Measurements from ENCODE around the gene TKT. TPM values are rescaled to one million over a fixed set of nuclear protein-coding genes. Genes with fewer than 3 reads are reported as not detected.

The TKT gene
- total RNA-seq, 1 donor from 2014 or later: 480 TPM

GRCh38 chr3:53196575-53197407, 59.0 kb downstream of the TKT start:
- Mint-ChIP-seq H3K27me3 (ENCODE audit: unreplicated experiment) (no peaks in the 10 kb centered on the region), H3K36me3 (ENCODE audit: unreplicated experiment) (no peaks in the 10 kb centered on the region), H3K27ac (ENCODE audit: unreplicated experiment) (no peak overlapping the region), H3K4me1 (ENCODE audit: unreplicated experiment) (peaks cover 29% of the 10 kb centered on the region), H3K4me3 (ENCODE audit: unreplicated experiment) (no peak overlapping the region), H3K9me3 (ENCODE audit: unreplicated experiment) (no peaks in the 10 kb centered on the region)
- no peak for DNase-seq (ENCODE audit: extremely low spot score, unreplicated experiment)
- no peak for TF ChIP-seq CTCF (IDR thresholded peaks at IDR 0.05)

- Mint-ChIP-seq H3K27ac (ENCODE audit: unreplicated experiment) (no peak overlapping the region), H3K4me3 (ENCODE audit: unreplicated experiment) (no peak overlapping the region), H3K9me3 (ENCODE audit: unreplicated experiment) (no peaks in the 10 kb centered on the region), H3K4me1 (ENCODE audit: unreplicated experiment) (peaks cover 29% of the 10 kb centered on the region), H3K36me3 (ENCODE audit: unreplicated experiment) (no peaks in the 10 kb centered on the region), H3K27me3 (ENCODE audit: unreplicated experiment) (no peaks in the 10 kb centered on the region)
- peak; percentile 99 for TF ChIP-seq CTCF (IDR thresholded peaks at IDR 0.05)
- peak; percentile 90 for DNase-seq (ENCODE audit: extremely low spot score, unreplicated experiment)
Observed at GRCh38 chr3:53195602-53196574, 59.9 kb downstream of the TKT start.

- no peak overlapping the region for H3K4me3 Mint-ChIP-seq (ENCODE audit: unreplicated experiment)
- H3K4me1 Mint-ChIP-seq (ENCODE audit: unreplicated experiment): peaks cover 29% of the 10 kb centered on the region
- H3K27me3 Mint-ChIP-seq (ENCODE audit: unreplicated experiment): no peaks in the 10 kb centered on the region
- DNase-seq (ENCODE audit: extremely low spot score, unreplicated experiment): no peak
- peaks cover 3% of the 10 kb centered on the region for H3K36me3 Mint-ChIP-seq (ENCODE audit: unreplicated experiment)
- H3K9me3 Mint-ChIP-seq (ENCODE audit: unreplicated experiment): no peaks in the 10 kb centered on the region
- TF ChIP-seq CTCF (IDR thresholded peaks at IDR 0.05): no peak
- peak overlapping the region; percentile 4 for H3K27ac Mint-ChIP-seq (ENCODE audit: unreplicated experiment)
Observed at GRCh38 chr3:53195066-53195450, 60.8 kb downstream of the TKT start.

GRCh38 chr3:53194210-53195065, 61.4 kb downstream of the TKT start:
- no peak for TF ChIP-seq CTCF (IDR thresholded peaks at IDR 0.05)
- peak overlapping the region; percentile 78 for H3K27ac Mint-ChIP-seq (ENCODE audit: unreplicated experiment)
- H3K4me3 Mint-ChIP-seq (ENCODE audit: unreplicated experiment): no peak overlapping the region
- H3K4me1 Mint-ChIP-seq (ENCODE audit: unreplicated experiment): peaks cover 29% of the 10 kb centered on the region
- H3K27me3 Mint-ChIP-seq (ENCODE audit: unreplicated experiment): no peaks in the 10 kb centered on the region
- no peak for DNase-seq (ENCODE audit: extremely low spot score, unreplicated experiment)
- H3K9me3 Mint-ChIP-seq (ENCODE audit: unreplicated experiment): no peaks in the 10 kb centered on the region
- peaks cover 5% of the 10 kb centered on the region for H3K36me3 Mint-ChIP-seq (ENCODE audit: unreplicated experiment)

All from osteocyte (in vitro differentiated cells).